HL-60 (cell line): Measurements from ENCODE around the gene RERG.

Experiments used
- DNase-seq, 2 experiments: peaks; one replicate each; pipeline ENCODE4 v3.0.0-alpha.2; 2010 to 2020; ENCODE audit warnings: low read depth in 1 of 2, low spot score in 1 of 2
- H3K27ac ChIP-seq: fragments of 250-450 bp; sonication (Bioruptor Pico); replicated peaks from 2 replicates; pipeline ENCODE4 v1.5.1; 2020; ENCODE audit warnings: mild to moderate bottlenecking, moderate library complexity
- H3K27me3 ChIP-seq: fragments of 250-450 bp; sonication (Bioruptor Pico); 2 replicates; pipeline ENCODE4 v1.5.1; 2021; ENCODE audit warnings: mild to moderate bottlenecking, moderate library complexity; ENCODE audit not compliant: insufficient read depth, poor library complexity, severe bottlenecking
- H3K4me3 ChIP-seq: replicated peaks from 2 replicates; pipeline ENCODE4 v1.5.1; 2011; ENCODE audit warnings: mild to moderate bottlenecking, control low read depth, low read length; ENCODE audit not compliant: insufficient read depth
- CTCF ChIP-seq: IDR thresholded peaks from one replicate; pipeline ENCODE4 v1.5.1; 2011; ENCODE audit warnings: low read length, control low read depth, inconsistent platforms; ENCODE audit not compliant: insufficient read depth
- GABPA ChIP-seq: IDR thresholded peaks from 2 replicates; pipeline ENCODE4 v1.6.1; 2012; ENCODE audit warnings: low read depth
- POLR2AphosphoS5 ChIP-seq: IDR thresholded peaks from 2 replicates; pipeline ENCODE4 v1.6.1; 2012; ENCODE audit warnings: low read depth
- REST ChIP-seq: IDR thresholded peaks from 2 replicates; pipeline ENCODE4 v1.6.1; 2012; ENCODE audit warnings: low read depth; ENCODE audit not compliant: insufficient replicate concordance
- SPI1 ChIP-seq: IDR thresholded peaks from 2 replicates; pipeline ENCODE4 v1.6.1; 2012; ENCODE audit warnings: low read depth, mild to moderate bottlenecking, borderline replicate concordance

Gene RERG

GRCh38 chr12:15116983-15117382 lies 104.2 kb downstream of the RERG start:
- Histone ChIP-seq H3K4me3 (no peak overlapping the region), H3K27me3 (no peaks in the 10 kb centered on the region), H3K27ac (no peak overlapping the region)
- TF ChIP-seq CTCF (no peak), POLR2AphosphoS5 (no peak), GABPA (no peak), REST (no peak), SPI1 (no peak)
- DNase-seq: no peak

- DNase-seq: no peak
- no peak overlapping the region for H3K27ac ChIP-seq
- no peak for TF ChIP-seq SPI1
- TF ChIP-seq REST: no peak
- no peak for TF ChIP-seq GABPA
- no peak for TF ChIP-seq CTCF
- TF ChIP-seq POLR2AphosphoS5: no peak
- H3K4me3 ChIP-seq: no peak overlapping the region
- H3K27me3 ChIP-seq: no peaks in the 10 kb centered on the region
Measured at GRCh38 chr12:15116086-15116485, 105.1 kb downstream of the RERG start.

- Histone ChIP-seq H3K27me3 (no peaks in the 10 kb centered on the region), H3K27ac (no peak overlapping the region), H3K4me3 (no peak overlapping the region)
- TF ChIP-seq GABPA (no peak), REST (no peak), CTCF (no peak), POLR2AphosphoS5 (no peak), SPI1 (no peak)
- no peak for DNase-seq
Measured at GRCh38 chr12:15115434-15115833, 105.8 kb downstream of the RERG start.
